Thymus (tissue), 14 donors: ENCODE measurements around the gene SOWAHB. TPM values are rescaled to one million over a fixed set of nuclear protein-coding genes. Genes with fewer than 3 reads are reported as not detected.
A peak's percentile ranks its signal among the peaks of the same experiment; 100 is the strongest.

ENCODE experiments used
- DNase-seq, 9 donors: peaks; one replicate each; pipeline ENCODE4 v3.0.0-alpha.2; 2013; ENCODE audit warnings: low spot score in 9 of 9, low read depth in 6 of 9, missing footprints in 1 of 9
- H3K27ac ChIP-seq, 2 donors: one replicate each; pipeline ENCODE4 v1.5.1; 2013; ENCODE audit warnings: control low read depth in 1 of 2, low read depth in 1 of 2, low read length in 1 of 2, mild to moderate bottlenecking in 1 of 2, moderate library complexity in 1 of 2
- H3K27me3 ChIP-seq, 2 donors: one replicate each; pipeline ENCODE4 v1.5.1; 2013; ENCODE audit warnings: low read length in 1 of 2; ENCODE audit not compliant: control insufficient read depth in 2 of 2, insufficient read depth in 1 of 2
- H3K36me3 ChIP-seq, 2 donors: one replicate each; pipeline ENCODE4 v1.5.1; 2013; ENCODE audit warnings: low read length in 1 of 2, mild to moderate bottlenecking in 1 of 2, moderate library complexity in 1 of 2; ENCODE audit not compliant: control insufficient read depth in 2 of 2, insufficient read depth in 2 of 2
- H3K4me1 ChIP-seq, 2 donors: one replicate each; pipeline ENCODE4 v1.5.1; 2013; ENCODE audit warnings: low read length in 2 of 2; ENCODE audit not compliant: control insufficient read depth in 2 of 2, insufficient read depth in 2 of 2
- H3K4me3 ChIP-seq, 2 donors: one replicate each; pipeline ENCODE4 v1.5.1; 2013; ENCODE audit warnings: low read length in 2 of 2, control low read depth in 1 of 2, mild to moderate bottlenecking in 1 of 2
- H3K9me3 ChIP-seq, 2 donors: one replicate each; pipeline ENCODE4 v1.5.1; 2013; ENCODE audit warnings: low read length in 1 of 2, mild to moderate bottlenecking in 1 of 2; ENCODE audit not compliant: control insufficient read depth in 2 of 2, insufficient read depth in 1 of 2
- WGBS: extraction: QIAGEN DNeasy Blood & Tissue Kit; methylation state at CpG from one replicate; pipeline ENCODE4 v1.1.7; 2013; 5-methylcytosine and 5-hydroxymethylcytosine counted together
- long read RNA-seq, 10 donors: transcript quantifications; one replicate each; lab custom pipeline, GENCODE V29; 2026
- polyA plus RNA-seq: library from polyadenylated mRNA; stranded (reverse); fragments of 200-250 nt; gene quantifications from one replicate; pipeline ENCODE4 v1.2.3, GENCODE V29; 2013
- total RNA-seq: library from RNA; stranded (reverse); fragments of 120-200 nt; gene quantifications from one replicate; pipeline ENCODE4 v1.2.4, GENCODE V29; 2013
- donor health status: healthy.

The SOWAHB gene, protein sequence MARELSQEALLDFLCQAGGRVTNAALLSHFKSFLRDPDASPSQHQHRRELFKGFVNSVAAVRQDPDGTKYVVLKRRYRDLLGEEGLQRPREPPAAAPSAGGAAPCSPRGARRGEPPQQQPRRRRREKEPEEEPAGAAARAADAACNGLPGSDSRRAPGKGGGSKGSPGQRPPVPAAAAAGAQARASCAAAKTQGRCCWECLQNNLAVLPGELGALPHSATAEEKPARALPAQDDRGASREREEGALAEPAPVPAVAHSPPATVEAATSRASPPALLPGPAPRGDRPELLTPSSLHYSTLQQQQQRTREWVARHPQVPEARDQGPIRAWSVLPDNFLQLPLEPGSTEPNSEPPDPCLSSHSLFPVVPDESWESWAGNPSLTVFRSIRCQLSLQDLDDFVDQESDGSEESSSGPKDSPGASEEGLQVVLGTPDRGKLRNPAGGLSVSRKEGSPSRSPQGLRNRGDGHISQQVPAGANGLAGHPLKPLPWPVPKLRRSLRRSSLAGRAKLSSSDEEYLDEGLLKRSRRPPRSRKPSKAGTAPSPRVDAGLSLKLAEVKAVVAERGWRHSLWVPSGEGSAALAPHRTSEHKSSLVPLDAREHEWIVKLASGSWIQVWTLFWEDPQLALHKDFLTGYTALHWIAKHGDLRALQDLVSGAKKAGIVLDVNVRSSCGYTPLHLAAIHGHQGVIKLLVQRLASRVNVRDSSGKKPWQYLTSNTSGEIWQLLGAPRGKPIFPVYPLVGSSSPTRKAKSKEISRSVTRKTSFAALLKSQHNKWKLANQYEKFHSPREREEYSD
- total RNA-seq (0.24 TPM), polyA plus RNA-seq (0.37 TPM)
- long read RNA-seq, donor 1: 0 reads
- long read RNA-seq, donor 2: 0 reads
- long read RNA-seq, donor 3: 0 reads
- long read RNA-seq, donor 4: 0 reads
- long read RNA-seq, donor 5, partial matches to known transcripts: 0 of 3 reads
- long read RNA-seq, donor 5, other reads (novel, unspliced or antisense): 0 of 3 reads
- long read RNA-seq, donor 6: 0 reads
- long read RNA-seq, donor 7: 0 reads
- long read RNA-seq, donor 8: 0 reads
- long read RNA-seq, donor 9: 0 reads
- long read RNA-seq, donor 10: 0 reads

DNA sequence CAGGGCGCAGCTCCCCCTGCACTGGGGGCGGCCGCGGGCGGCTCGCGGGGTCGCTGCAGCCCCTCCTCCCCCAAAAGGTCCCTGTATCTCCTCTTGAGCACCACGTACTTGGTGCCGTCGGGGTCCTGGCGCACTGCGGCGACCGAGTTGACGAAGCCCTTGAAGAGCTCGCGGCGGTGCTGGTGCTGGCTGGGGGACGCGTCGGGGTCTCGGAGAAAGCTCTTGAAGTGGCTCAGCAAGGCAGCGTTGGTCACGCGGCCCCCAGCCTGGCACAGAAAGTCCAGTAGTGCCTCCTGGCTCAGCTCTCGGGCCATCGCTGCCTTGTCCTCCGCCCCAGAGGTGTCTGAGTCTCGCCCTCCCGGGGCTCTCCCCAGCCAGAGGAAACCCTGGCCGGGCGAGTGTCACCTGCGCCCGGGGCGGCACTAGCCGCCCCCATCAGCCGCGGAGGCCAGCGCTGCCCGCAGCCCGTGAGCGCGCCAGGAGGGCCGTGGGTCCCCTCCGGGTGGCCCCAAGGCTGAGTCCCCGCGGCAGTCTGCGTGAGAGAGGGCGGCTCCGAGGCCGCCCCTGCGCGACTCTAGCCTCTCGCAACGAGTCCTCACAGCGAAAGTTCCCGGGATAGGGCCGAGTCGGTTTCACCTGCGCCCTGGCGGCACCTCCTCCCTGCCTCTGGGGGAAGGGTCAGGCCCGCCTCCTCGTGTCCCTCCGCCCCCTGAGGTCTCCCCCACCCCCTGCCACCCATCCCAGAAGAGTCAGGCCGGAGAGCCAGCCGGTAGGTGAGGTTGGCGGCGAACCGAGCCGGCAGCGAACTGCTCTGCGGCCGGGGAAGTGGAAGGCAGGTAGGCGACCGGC lies at the start of gene SOWAHB:
Gene SOWAHB, minus strand, starts transcription at position 609 of the 849 bp plus-strand sequence. Its CDS starts 295 bp downstream, at position 314.
- Histone ChIP-seq H3K4me3 (peak within 1 kb of the TSS; percentile 18 to 52), H3K9me3 (peaks cover 0 to 6% of the 10 kb centered on the region in 2 donors), H3K4me1 (peaks cover 7 to 15% of the 10 kb centered on the region in 2 donors), H3K27ac (no peak within 1 kb of the TSS), H3K27me3 (peaks cover 42 to 82% of the 10 kb centered on the region in 2 donors), H3K36me3 (no peaks in the 10 kb centered on the region)
- peak in 1 of 9 donors; percentile 45 for DNase-seq
- 1% methylated on average over 76 of the region's 76 CpGs for WGBS

DNA sequence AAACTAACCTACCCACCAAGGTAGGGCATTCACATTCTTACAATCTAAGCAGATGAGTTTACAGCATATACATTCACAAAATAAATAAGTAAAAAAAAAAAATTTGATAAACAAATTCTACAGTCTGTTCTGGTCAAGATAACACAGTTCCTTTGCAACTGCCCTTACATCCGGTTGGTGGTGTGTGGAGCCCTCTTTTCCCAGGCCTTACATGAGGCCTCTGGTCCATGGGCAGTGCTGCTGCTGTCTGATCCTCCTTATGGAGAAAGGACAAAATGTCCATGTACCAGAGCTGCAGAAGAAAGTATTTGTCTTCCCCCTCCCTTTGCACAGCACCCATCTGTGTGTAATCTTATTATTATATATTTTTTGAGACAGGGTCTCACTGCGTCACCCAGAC lies 49.4 kb upstream of the SOWAHB start:
- Histone ChIP-seq H3K4me3 (no peak overlapping the region), H3K36me3 (no peaks in the 10 kb centered on the region), H3K9me3 (no peaks in the 10 kb centered on the region), H3K27me3 (peaks cover 3 to 38% of the 10 kb centered on the region in 2 donors), H3K27ac (no peak overlapping the region), H3K4me1 (peaks cover 3 to 24% of the 10 kb centered on the region in 2 donors)
- 97% methylated on average over 2 of the region's 2 CpGs for WGBS
- DNase-seq: no peak

DNA sequence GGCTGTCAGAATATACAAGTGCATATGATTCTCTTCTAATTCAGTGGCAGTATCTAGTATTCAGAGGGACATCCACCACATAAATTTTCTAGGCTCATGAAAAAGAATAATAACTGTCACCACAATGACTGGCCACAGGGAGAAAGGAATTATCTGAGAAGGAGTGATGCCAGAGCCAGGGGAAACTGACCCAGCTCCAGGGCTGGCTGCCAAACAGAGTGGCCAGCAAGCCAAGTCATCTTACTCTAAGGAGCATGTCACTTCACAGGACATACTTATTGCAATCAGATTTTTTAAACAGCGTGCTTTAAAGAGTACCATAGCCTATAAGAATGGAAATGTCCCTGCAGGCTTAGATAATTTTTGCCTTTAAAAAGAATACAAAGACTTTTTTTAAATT lies 45.8 kb upstream of the SOWAHB start:
- Histone ChIP-seq H3K36me3 (no peaks in the 10 kb centered on the region), H3K4me1 (peaks cover 0 to 10% of the 10 kb centered on the region in 2 donors), H3K27me3 (peaks cover 0 to 11% of the 10 kb centered on the region in 2 donors), H3K27ac (no peak overlapping the region), H3K9me3 (no peaks in the 10 kb centered on the region), H3K4me3 (no peak overlapping the region)
- 99% methylated on average over 1 of the region's 1 CpG for WGBS
- DNase-seq: no peak

DNA sequence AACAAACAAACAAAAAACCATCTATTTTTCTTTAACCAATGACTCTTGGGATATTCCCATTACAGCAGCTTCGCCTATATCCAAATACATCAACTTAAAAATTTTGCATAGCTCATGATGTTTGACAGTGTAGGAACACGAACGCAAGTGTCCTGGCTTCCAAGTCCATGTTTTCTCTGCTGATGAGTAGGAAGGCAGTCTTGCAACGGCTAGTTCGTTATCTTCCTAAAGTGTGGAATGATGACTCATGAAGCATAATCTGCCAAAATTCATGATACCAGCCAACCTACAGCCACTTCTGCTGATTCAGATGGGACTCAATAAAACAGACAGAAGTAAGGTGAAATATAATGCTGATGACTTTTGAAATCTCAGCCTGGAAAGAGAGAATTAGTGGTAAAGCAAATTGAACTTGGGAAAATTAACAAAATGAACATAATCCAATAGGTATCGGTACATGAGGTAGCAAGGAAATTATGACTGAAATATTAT lies 45.2 kb upstream of the SOWAHB start:
- H3K9me3 ChIP-seq: no peaks in the 10 kb centered on the region
- no peak overlapping the region for H3K4me3 ChIP-seq
- H3K27me3 ChIP-seq: peaks cover 0 to 5% of the 10 kb centered on the region in 2 donors
- peaks cover 0 to 3% of the 10 kb centered on the region in 2 donors for H3K4me1 ChIP-seq
- 86% methylated on average over 6 of the region's 6 CpGs for WGBS
- no peak for DNase-seq
- H3K36me3 ChIP-seq: no peaks in the 10 kb centered on the region
- no peak overlapping the region for H3K27ac ChIP-seq

DNA sequence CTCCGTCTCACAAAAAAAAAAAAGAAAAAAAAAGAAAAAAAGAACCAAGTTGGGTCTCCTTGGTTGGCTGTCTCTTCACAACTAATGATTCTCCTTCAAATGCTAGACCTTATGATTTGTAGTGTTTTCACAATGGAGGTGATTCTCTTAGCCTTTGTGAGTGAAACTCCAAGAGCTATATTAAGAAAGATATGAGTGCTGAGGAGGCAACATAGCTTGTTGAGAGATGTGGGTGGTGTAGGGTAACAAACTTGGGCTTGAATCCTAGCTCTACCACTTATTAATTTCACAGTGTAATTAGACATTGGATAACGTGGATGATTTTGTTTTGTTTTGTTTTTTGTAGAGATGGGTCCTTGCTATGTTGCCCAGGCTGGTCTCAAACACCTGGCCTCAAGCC lies 41.2 kb upstream of the SOWAHB start:
- Histone ChIP-seq H3K27ac (no peak overlapping the region), H3K9me3 (no peaks in the 10 kb centered on the region), H3K27me3 (no peaks in the 10 kb centered on the region), H3K36me3 (no peaks in the 10 kb centered on the region), H3K4me3 (no peak overlapping the region), H3K4me1 (no peaks in the 10 kb centered on the region)
- DNase-seq: no peak
- 91% methylated on average over 2 of the region's 2 CpGs for WGBS

DNA sequence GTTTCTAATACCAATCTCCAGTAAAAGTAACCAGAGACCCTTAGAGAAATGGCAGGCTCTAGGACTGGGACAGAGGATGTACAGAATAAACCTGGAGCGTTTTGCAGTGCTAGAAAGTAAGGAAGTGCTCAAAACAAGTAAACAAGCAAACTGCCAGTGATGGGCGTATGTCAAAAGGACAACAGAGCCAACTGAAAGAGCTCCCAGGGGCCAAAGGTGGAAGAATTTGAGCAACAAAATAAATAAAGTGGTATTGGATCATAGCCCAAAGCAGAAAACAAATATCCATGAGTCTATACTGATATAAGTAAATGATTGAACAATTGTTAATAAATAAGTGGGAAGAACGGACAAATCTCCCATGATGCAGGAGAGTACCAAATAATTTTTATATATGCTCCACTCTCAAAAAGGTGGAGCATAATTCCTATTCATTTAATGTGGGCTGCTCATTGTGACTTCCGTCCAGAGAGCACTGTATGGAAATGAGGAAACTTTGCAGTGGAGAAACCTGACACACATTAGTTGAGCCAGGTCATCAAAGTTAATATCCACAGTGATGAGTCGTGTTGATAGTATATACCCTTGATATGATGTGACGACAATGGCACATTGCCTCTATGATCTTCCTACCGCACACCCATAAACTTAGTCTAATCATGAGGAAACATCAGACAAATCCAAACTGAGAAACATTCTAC lies 33.8 kb upstream of the SOWAHB start:
- no peak overlapping the region for H3K4me3 ChIP-seq
- no peaks in the 10 kb centered on the region for H3K27me3 ChIP-seq
- no peak overlapping the region for H3K27ac ChIP-seq
- no peaks in the 10 kb centered on the region for H3K9me3 ChIP-seq
- H3K4me1 ChIP-seq: no peaks in the 10 kb centered on the region
- 97% methylated on average over 7 of the region's 7 CpGs for WGBS
- no peak for DNase-seq
- H3K36me3 ChIP-seq: no peaks in the 10 kb centered on the region

DNA sequence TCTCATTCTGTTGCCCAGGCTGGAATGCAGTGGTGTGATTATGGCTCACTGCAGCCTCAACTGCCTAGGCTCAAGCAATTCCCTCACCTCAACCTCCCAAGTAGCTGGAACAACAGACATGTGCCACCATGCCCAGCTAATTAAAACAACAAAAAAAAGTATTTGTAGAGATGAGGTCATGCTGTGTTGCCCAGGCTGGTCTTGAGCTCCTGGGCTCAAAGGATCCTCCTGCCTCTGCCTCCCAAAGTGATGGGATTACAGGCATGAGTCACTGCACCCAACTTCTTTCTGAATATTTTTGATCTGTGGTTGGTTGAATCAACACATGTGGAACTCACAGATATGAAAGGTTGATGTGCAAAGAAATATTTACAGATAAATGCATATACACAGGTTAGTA lies 33.1 kb upstream of the SOWAHB start:
- no peaks in the 10 kb centered on the region for H3K36me3 ChIP-seq
- no peaks in the 10 kb centered on the region for H3K4me1 ChIP-seq
- H3K4me3 ChIP-seq: no peak overlapping the region
- no peak overlapping the region for H3K27ac ChIP-seq
- H3K9me3 ChIP-seq: no peaks in the 10 kb centered on the region
- no peak for DNase-seq
- no peaks in the 10 kb centered on the region for H3K27me3 ChIP-seq

DNA sequence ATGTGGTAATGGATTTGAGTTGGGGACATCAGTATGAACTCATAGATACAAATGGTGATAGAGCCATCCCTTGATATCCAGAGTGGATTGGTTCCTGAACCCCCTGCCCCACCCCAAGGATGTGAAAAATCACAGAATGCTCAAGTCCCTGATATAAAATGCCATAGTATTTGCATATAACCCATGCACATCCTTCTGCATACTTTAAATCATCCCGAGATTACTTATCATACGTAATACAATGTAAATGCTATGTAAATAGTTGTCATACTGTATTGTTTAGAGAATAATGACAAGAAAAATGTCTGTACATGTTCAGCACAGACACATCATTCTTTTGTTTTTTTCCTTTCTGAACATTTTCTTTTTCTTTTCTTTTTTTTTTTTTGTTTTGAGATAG lies 32.7 kb upstream of the SOWAHB start:
- H3K4me3 ChIP-seq: no peak overlapping the region
- 96% methylated on average over 2 of the region's 2 CpGs for WGBS
- no peaks in the 10 kb centered on the region for H3K9me3 ChIP-seq
- no peaks in the 10 kb centered on the region for H3K36me3 ChIP-seq
- H3K27me3 ChIP-seq: no peaks in the 10 kb centered on the region
- no peaks in the 10 kb centered on the region for H3K4me1 ChIP-seq
- DNase-seq: no peak
- no peak overlapping the region for H3K27ac ChIP-seq
